ENCODE results near the gene GABRB1.

The GABRB1 gene

GRCh38 chr4:47050761-47051725 lies 19.7 kb downstream of the GABRB1 start:
- no peak for DNase-seq

GRCh38 chr4:47053485-47053884 lies 22.1 kb downstream of the GABRB1 start:
- no peak for DNase-seq

- no peak for DNase-seq
Observed at GRCh38 chr4:47054130-47054529, 22.8 kb downstream of the GABRB1 start.

GRCh38 chr4:47057991-47058390 lies 26.6 kb downstream of the GABRB1 start:
- no peak for DNase-seq

- DNase-seq = no peak
Observed at GRCh38 chr4:47060561-47060960, 29.2 kb downstream of the GABRB1 start.

GRCh38 chr4:47061435-47061834 lies 30.1 kb downstream of the GABRB1 start:
- DNase-seq = no peak

GRCh38 chr4:47065051-47065481 lies 33.7 kb downstream of the GABRB1 start:
- DNase-seq = no peak

- no peak for DNase-seq
Observed at GRCh38 chr4:47068986-47069385, 37.6 kb downstream of the GABRB1 start.

GRCh38 chr4:47071901-47072341 lies 40.6 kb downstream of the GABRB1 start:
- DNase-seq = peak in 1 of 2 experiments; percentile 6

- no peak for DNase-seq
Observed at GRCh38 chr4:47073647-47074046, 42.3 kb downstream of the GABRB1 start.

GRCh38 chr4:47074816-47075215 lies 43.4 kb downstream of the GABRB1 start:
- DNase-seq = no peak

- DNase-seq = no peak
Observed at GRCh38 chr4:47075262-47075661, 43.9 kb downstream of the GABRB1 start.

- no peak for DNase-seq
Observed at GRCh38 chr4:47075919-47076318, 44.6 kb downstream of the GABRB1 start.

GRCh38 chr4:47084111-47084510 lies 52.7 kb downstream of the GABRB1 start:
- DNase-seq = no peak

GRCh38 chr4:47084795-47085194 lies 53.4 kb downstream of the GABRB1 start:
- DNase-seq = no peak

GRCh38 chr4:47088298-47088697 lies 56.9 kb downstream of the GABRB1 start:
- no peak for DNase-seq

- DNase-seq = no peak
Observed at GRCh38 chr4:47095884-47096283, 64.5 kb downstream of the GABRB1 start.

- DNase-seq = no peak
Observed at GRCh38 chr4:47101453-47101852, 70.1 kb downstream of the GABRB1 start.

- no peak for DNase-seq
Observed at GRCh38 chr4:47104986-47105385, 73.6 kb downstream of the GABRB1 start.

- no peak for DNase-seq
Observed at GRCh38 chr4:47106561-47106960, 75.2 kb downstream of the GABRB1 start.

- no peak for DNase-seq
Observed at GRCh38 chr4:47109379-47109778, 78.0 kb downstream of the GABRB1 start.

- no peak for DNase-seq
Observed at GRCh38 chr4:47110546-47111132, 79.3 kb downstream of the GABRB1 start.

GRCh38 chr4:47118192-47118929 lies 87.0 kb downstream of the GABRB1 start:
- DNase-seq = no peak

Measured in SW 1271 (cell line).